Chondrocyte (in vitro differentiated cells): Measurements from ENCODE around the gene THSD4. TPM values are rescaled to one million over a fixed set of nuclear protein-coding genes. Genes with fewer than 3 reads are reported as not detected.

Source experiments
- DNase-seq: peaks from one replicate; pipeline ENCODE4 v3.0.0; 2021; ENCODE audit warnings: mixed read lengths, low spot score
- H3K27ac Mint-ChIP-seq: one replicate; pipeline ENCODE4 v1.8.0; 2021; ENCODE audit warnings: mild to moderate bottlenecking, moderate library complexity, mixed read lengths; ENCODE audit not compliant: unreplicated experiment
- H3K27me3 Mint-ChIP-seq: 2 replicates; pipeline ENCODE4 v1.8.0; 2021; ENCODE audit warnings: low read depth, mixed read lengths
- H3K36me3 Mint-ChIP-seq: 2 replicates; pipeline ENCODE4 v1.8.0; 2021; ENCODE audit warnings: low read depth, mixed read lengths
- H3K4me1 Mint-ChIP-seq: 2 replicates; pipeline ENCODE4 v1.8.0; 2021; ENCODE audit warnings: low read depth, mild to moderate bottlenecking, mixed read lengths
- H3K4me3 Mint-ChIP-seq: one replicate; pipeline ENCODE4 v1.8.0; 2021; ENCODE audit warnings: mild to moderate bottlenecking, moderate library complexity, mixed read lengths; ENCODE audit not compliant: unreplicated experiment
- H3K9me3 Mint-ChIP-seq: 2 replicates; pipeline ENCODE4 v1.8.0; 2021; ENCODE audit warnings: low read depth, mixed read lengths
- CTCF ChIP-seq: fragments of 200-600 bp; sonication (generic); IDR thresholded peaks from 2 replicates; pipeline ENCODE4 v1.5.0; 2021; ENCODE audit warnings: antibody characterized with exemption, mild to moderate bottlenecking, moderate library complexity
- total RNA-seq: library from RNA; stranded (reverse); gene quantifications from 3 replicates; pipeline ENCODE4 v1.2.1, GENCODE V29; 2021

THSD4 gene
- total RNA-seq, 1 donor from 2014 or later: 3.4 TPM

DNA sequence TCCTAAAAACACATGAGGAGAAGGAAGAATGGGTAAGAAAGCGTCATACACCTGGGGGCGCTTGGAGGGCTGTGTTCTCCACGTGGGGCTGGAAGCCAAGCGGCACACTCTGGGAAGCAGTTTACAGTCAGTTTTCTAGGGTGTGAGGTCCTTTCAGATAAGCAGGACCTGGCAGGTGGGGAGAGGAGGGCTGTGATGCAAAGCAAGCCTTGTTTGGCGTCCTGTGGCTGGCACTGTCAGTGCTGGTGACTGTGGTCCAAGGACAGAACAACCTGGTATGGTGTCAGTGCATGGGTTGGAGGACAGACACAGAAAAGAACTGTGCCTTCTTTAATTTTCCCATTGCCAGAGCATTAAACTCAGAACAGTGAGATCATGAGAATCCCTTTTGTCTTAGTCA is 434.4 kb downstream of the THSD4 start:
- DNase-seq: no peak
- Mint-ChIP-seq H3K4me1 (peaks cover 17% of the 10 kb centered on the region), H3K4me3 (no peak overlapping the region), H3K27ac (no peak overlapping the region), H3K9me3 (peaks cover 2% of the 10 kb centered on the region), H3K27me3 (peaks cover 38% of the 10 kb centered on the region), H3K36me3 (no peaks in the 10 kb centered on the region)
- TF ChIP-seq CTCF: no peak

DNA sequence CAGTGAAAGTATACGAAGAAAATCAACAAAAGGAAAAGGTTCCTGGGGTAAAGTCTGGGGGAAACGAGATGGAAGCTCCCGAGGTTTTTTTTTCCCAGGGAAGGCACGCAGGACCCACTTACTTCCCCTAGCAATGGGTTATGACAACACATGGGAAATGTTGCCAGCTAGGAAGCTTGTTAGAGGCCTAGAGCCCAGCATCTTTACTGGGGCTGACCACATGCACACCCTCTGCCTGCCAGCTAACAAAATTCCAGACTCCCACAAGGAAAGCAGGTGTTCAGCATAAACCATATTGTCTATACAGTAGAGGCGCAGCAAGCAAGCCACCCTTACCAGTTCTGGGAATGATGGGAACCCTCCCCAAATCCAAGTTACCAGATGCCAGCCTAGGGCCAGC is 436.3 kb downstream of the THSD4 start:
- H3K36me3 Mint-ChIP-seq: no peaks in the 10 kb centered on the region
- peaks cover 34% of the 10 kb centered on the region for H3K27me3 Mint-ChIP-seq
- no peak for TF ChIP-seq CTCF
- no peak overlapping the region for H3K27ac Mint-ChIP-seq
- DNase-seq: no peak
- no peaks in the 10 kb centered on the region for H3K9me3 Mint-ChIP-seq
- peaks cover 17% of the 10 kb centered on the region for H3K4me1 Mint-ChIP-seq
- H3K4me3 Mint-ChIP-seq: no peak overlapping the region

- TF ChIP-seq CTCF: no peak
- no peak overlapping the region for H3K27ac Mint-ChIP-seq
- H3K4me1 Mint-ChIP-seq: peaks cover 21% of the 10 kb centered on the region
- no peak for DNase-seq
- no peaks in the 10 kb centered on the region for H3K27me3 Mint-ChIP-seq
- peaks cover 7% of the 10 kb centered on the region for H3K9me3 Mint-ChIP-seq
- no peak overlapping the region for H3K4me3 Mint-ChIP-seq
- peaks cover 4% of the 10 kb centered on the region for H3K36me3 Mint-ChIP-seq
These were observed 443.8 kb downstream of the THSD4 start for GRCh38 chr15:71559098-71559497.

GRCh38 chr15:71559616-71560015 is 444.3 kb downstream of the THSD4 start:
- H3K36me3 Mint-ChIP-seq: peaks cover 4% of the 10 kb centered on the region
- H3K4me1 Mint-ChIP-seq: peaks cover 21% of the 10 kb centered on the region
- no peaks in the 10 kb centered on the region for H3K27me3 Mint-ChIP-seq
- no peak overlapping the region for H3K4me3 Mint-ChIP-seq
- peaks cover 7% of the 10 kb centered on the region for H3K9me3 Mint-ChIP-seq
- no peak for TF ChIP-seq CTCF
- no peak overlapping the region for H3K27ac Mint-ChIP-seq
- no peak for DNase-seq

- no peaks in the 10 kb centered on the region for H3K27me3 Mint-ChIP-seq
- no peak for TF ChIP-seq CTCF
- no peak overlapping the region for H3K4me3 Mint-ChIP-seq
- DNase-seq: no peak
- peaks cover 3% of the 10 kb centered on the region for H3K36me3 Mint-ChIP-seq
- H3K9me3 Mint-ChIP-seq: peaks cover 3% of the 10 kb centered on the region
- H3K27ac Mint-ChIP-seq: no peak overlapping the region
- peaks cover 21% of the 10 kb centered on the region for H3K4me1 Mint-ChIP-seq
These were observed 447.0 kb downstream of the THSD4 start for GRCh38 chr15:71562251-71562650.
